H9 (cell line): ENCODE data around the gene AVEN. TPM values are rescaled to one million over a fixed set of nuclear protein-coding genes. Genes with fewer than 3 reads are reported as not detected.

Experiments used
- DNase-seq: peaks from one replicate; pipeline ENCODE4 v3.0.0-alpha.2; 2017
- H2AFZ ChIP-seq: one replicate; pipeline ENCODE4 v1.6.1; 2013; ENCODE audit warnings: mild to moderate bottlenecking, low read length, control low read depth, moderate library complexity
- H2AK5ac ChIP-seq: 2 replicates; pipeline ENCODE4 v1.6.1; 2013; ENCODE audit warnings: low read length, control low read depth, mixed read lengths; ENCODE audit not compliant: insufficient read length
- H2BK120ac ChIP-seq: one replicate; pipeline ENCODE4 v1.6.1; 2013; ENCODE audit warnings: low read depth, mild to moderate bottlenecking, low read length, control low read depth, inconsistent platforms; ENCODE audit not compliant: poor library complexity, severe bottlenecking
- H2BK12ac ChIP-seq: 2 replicates; pipeline ENCODE4 v1.6.1; 2013; ENCODE audit warnings: low read length, control low read depth, mixed read lengths, low read depth; ENCODE audit not compliant: insufficient read length
- H2BK15ac ChIP-seq: 2 replicates; pipeline ENCODE4 v1.6.1; 2013; ENCODE audit warnings: low read depth, low read length, control low read depth
- H2BK20ac ChIP-seq: one replicate; pipeline ENCODE4 v1.6.1; 2013; ENCODE audit warnings: low read depth, mild to moderate bottlenecking, low read length, control low read depth, inconsistent platforms; ENCODE audit not compliant: poor library complexity, severe bottlenecking
- H2BK5ac ChIP-seq: 2 replicates; pipeline ENCODE4 v1.6.1; 2013; ENCODE audit warnings: low read length, control low read depth, mixed read lengths; ENCODE audit not compliant: insufficient read length
- H3K14ac ChIP-seq: 2 replicates; pipeline ENCODE4 v1.6.1; 2013; ENCODE audit warnings: low read length, control low read depth; ENCODE audit not compliant: insufficient read depth
- H3K18ac ChIP-seq: 2 replicates; pipeline ENCODE4 v1.6.1; 2013; ENCODE audit warnings: low read depth, mild to moderate bottlenecking, mixed read lengths, low read length, control low read depth; ENCODE audit not compliant: insufficient read length
- H3K23ac ChIP-seq: 2 replicates; pipeline ENCODE4 v1.6.1; 2013; ENCODE audit warnings: low read length, control low read depth, mixed read lengths, low read depth; ENCODE audit not compliant: insufficient read length
- H3K23me2 ChIP-seq: 2 replicates; pipeline ENCODE4 v1.6.1; 2013; ENCODE audit warnings: low read depth, mild to moderate bottlenecking, mixed read lengths, low read length, control low read depth; ENCODE audit not compliant: insufficient read length, poor library complexity, severe bottlenecking
- H3K27ac ChIP-seq: 2 replicates; pipeline ENCODE4 v1.5.1; 2013; ENCODE audit warnings: low read length, control low read depth, mixed read lengths, low read depth; ENCODE audit not compliant: insufficient read length
- H3K27me3 ChIP-seq: 2 replicates; pipeline ENCODE4 v1.6.1; 2013; ENCODE audit warnings: low read length, control low read depth, inconsistent platforms; ENCODE audit not compliant: insufficient read depth
- H3K4ac ChIP-seq: 2 replicates; pipeline ENCODE4 v1.6.1; 2013; ENCODE audit warnings: low read depth, mild to moderate bottlenecking, control low read depth, inconsistent platforms, low read length, moderate library complexity
- H3K4me1 ChIP-seq: 2 replicates; pipeline ENCODE4 v1.6.1; 2013; ENCODE audit warnings: low read length, control low read depth, inconsistent platforms; ENCODE audit not compliant: insufficient read depth
- H3K4me2 ChIP-seq: 2 replicates; pipeline ENCODE4 v1.6.1; 2013; ENCODE audit warnings: low read length, control low read depth, mixed read lengths; ENCODE audit not compliant: insufficient read length, insufficient read depth
- H3K56ac ChIP-seq: 2 replicates; pipeline ENCODE4 v1.6.1; 2013; ENCODE audit warnings: low read depth, mild to moderate bottlenecking, mixed read lengths, low read length, control low read depth; ENCODE audit not compliant: insufficient read length
- H3K79me1 ChIP-seq: 2 replicates; pipeline ENCODE4 v1.6.1; 2013; ENCODE audit warnings: low read depth, mild to moderate bottlenecking, moderate library complexity, low read length, control low read depth, inconsistent platforms; ENCODE audit not compliant: insufficient read depth, poor library complexity, severe bottlenecking
- H3K79me2 ChIP-seq: 2 replicates; pipeline ENCODE4 v1.6.1; 2013; ENCODE audit warnings: low read length, control low read depth, inconsistent platforms; ENCODE audit not compliant: insufficient read depth
- H3K9ac ChIP-seq: 2 replicates; pipeline ENCODE4 v1.6.1; 2013; ENCODE audit warnings: low read length, control low read depth, mixed read lengths; ENCODE audit not compliant: insufficient read length; ENCODE audit errors: extremely low read depth
- H3K9me3 ChIP-seq: one replicate; pipeline ENCODE4 v1.6.1; 2013; ENCODE audit warnings: low read depth, low read length, inconsistent platforms; ENCODE audit not compliant: control insufficient read depth
- H3T11ph ChIP-seq: one replicate; pipeline ENCODE4 v1.6.1; 2013; ENCODE audit warnings: mild to moderate bottlenecking, low read length, control low read depth, inconsistent platforms
- H4K20me1 ChIP-seq: one replicate; pipeline ENCODE4 v1.6.1; 2013; ENCODE audit not compliant: control insufficient read depth, insufficient read length, insufficient read depth
- H4K5ac ChIP-seq: 2 replicates; pipeline ENCODE4 v1.6.1; 2013; ENCODE audit warnings: low read depth, mild to moderate bottlenecking, mixed read lengths, low read length, control low read depth; ENCODE audit not compliant: insufficient read length
- H4K8ac ChIP-seq: replicated peaks from 2 replicates; pipeline ENCODE4 v1.6.1; 2013; ENCODE audit warnings: low read length, control low read depth, mixed read lengths, low read depth; ENCODE audit not compliant: insufficient read length
- H4K91ac ChIP-seq: 2 replicates; pipeline ENCODE4 v1.6.1; 2013; ENCODE audit warnings: low read depth, mild to moderate bottlenecking, moderate library complexity, mixed read lengths, low read length, control low read depth; ENCODE audit not compliant: insufficient read length
- H3K27ac Mint-ChIP-seq, 3 experiments: 2 replicates in 2 of 3; 3 replicates in 1 of 3; pipeline ENCODE4 v1.8.0; 2020 to 2021; ENCODE audit warnings: mixed read lengths in 3 of 3, mild to moderate bottlenecking in 1 of 3, moderate library complexity in 1 of 3
- H3K27me3 Mint-ChIP-seq: 2 replicates; pipeline ENCODE4 v1.8.0; 2021; ENCODE audit warnings: low read depth, mild to moderate bottlenecking, moderate library complexity, mixed read lengths
- H3K36me3 Mint-ChIP-seq, 3 experiments: 2 replicates in 2 of 3; 3 replicates in 1 of 3; pipeline ENCODE4 v1.8.0; 2020 to 2021; ENCODE audit warnings: low read depth in 3 of 3, mixed read lengths in 3 of 3; ENCODE audit not compliant: insufficient read depth in 1 of 3
- H3K4me1 Mint-ChIP-seq, 2 experiments: 2 replicates each; pipeline ENCODE4 v1.8.0; 2020; ENCODE audit warnings: mixed read lengths in 2 of 2
- H3K4me3 Mint-ChIP-seq, 2 experiments: 2 replicates in 1 of 2; 3 replicates in 1 of 2; pipeline ENCODE4 v1.8.0; 2020 to 2021; ENCODE audit warnings: mild to moderate bottlenecking in 2 of 2, mixed read lengths in 2 of 2, moderate library complexity in 1 of 2
- H3K9me3 Mint-ChIP-seq, 2 experiments: 2 replicates in 1 of 2; 3 replicates in 1 of 2; pipeline ENCODE4 v1.8.0; 2020; ENCODE audit warnings: mild to moderate bottlenecking in 2 of 2, mixed read lengths in 2 of 2, moderate library complexity in 1 of 2
- CTCF ChIP-seq: fragments of 200-600 bp; sonication (generic); conservative IDR thresholded peaks from 3 replicates; pipeline ENCODE4 v1.8.0; 2021; ENCODE audit warnings: antibody characterized with exemption, mild to moderate bottlenecking
- WGBS: extraction: QIAGEN DNeasy Blood & Tissue Kit; methylation state at CpG from one replicate; pipeline ENCODE4 v1.1.7; 2013; ENCODE audit warnings: missing lambda C conversion rate, low lambda C conversion rate, mixed read lengths; ENCODE audit not compliant: insufficient read length; ENCODE audit errors: extremely low coverage; 5-methylcytosine and 5-hydroxymethylcytosine counted together
- total RNA-seq: library from RNA; stranded (reverse); gene quantifications from 2 replicates; pipeline ENCODE4 v1.2.1, GENCODE V29; 2021

AVEN gene
- total RNA-seq, 1 experiment from 2014 or later, result 16.1 TPM

DNA sequence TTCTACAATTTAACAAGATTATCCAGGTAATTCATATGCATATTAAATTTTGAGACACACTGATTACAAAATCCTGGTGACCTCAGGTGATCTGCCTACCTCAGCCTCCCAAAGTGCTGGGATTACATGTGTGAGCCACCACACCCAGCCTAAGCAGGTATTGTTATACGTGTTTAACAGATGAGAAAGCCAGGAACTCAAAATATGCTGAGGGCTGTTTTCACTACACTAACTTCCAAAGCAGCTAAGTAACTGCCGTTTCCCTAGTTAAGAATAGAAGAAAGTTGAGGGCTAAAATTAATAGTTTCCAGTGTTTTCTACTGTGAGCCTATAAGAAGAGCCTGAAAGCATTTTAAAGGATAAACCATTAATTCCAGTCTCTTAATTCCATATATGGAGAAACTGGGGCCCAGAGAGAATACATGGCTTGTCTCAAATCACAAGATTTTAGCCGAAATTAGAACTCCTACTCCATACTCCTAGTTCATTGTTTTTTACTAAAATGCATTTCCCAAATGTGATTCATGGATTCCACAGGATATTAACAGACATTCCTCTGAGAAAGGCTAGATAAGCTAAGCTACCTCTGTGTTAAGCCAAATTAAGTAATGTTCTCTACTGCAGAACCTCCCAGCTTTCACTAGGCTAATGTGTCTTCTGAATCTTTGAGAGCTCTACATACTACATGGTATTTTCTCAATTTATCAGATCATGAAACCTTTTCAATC lies 17.0 kb upstream of the AVEN start:
- Histone ChIP-seq H3K23ac (no peak overlapping the region), H2AFZ (no peak overlapping the region), H2BK12ac (no peak overlapping the region), H4K8ac (no peak overlapping the region), H3K14ac (no peak overlapping the region), H3K9me3 (no peaks in the 10 kb centered on the region), H3K79me2 (no peaks in the 10 kb centered on the region), H3K4ac (no peak overlapping the region), H4K5ac (no peak overlapping the region), H3T11ph (no peak overlapping the region), H3K56ac (no peak overlapping the region), H4K20me1 (no peaks in the 10 kb centered on the region), H2BK5ac (no peak overlapping the region), H3K4me1 (no peaks in the 10 kb centered on the region), H3K27me3 (no peaks in the 10 kb centered on the region), H3K18ac (no peak overlapping the region), H2BK20ac (no peak overlapping the region), H2BK15ac (no peak overlapping the region), H3K9ac (no peak overlapping the region), H4K91ac (no peak overlapping the region), H3K79me1 (no peaks in the 10 kb centered on the region), H2BK120ac (no peak overlapping the region), H2AK5ac (no peak overlapping the region), H3K27ac (no peak overlapping the region), H3K4me2 (no peak overlapping the region), H3K23me2 (no peaks in the 10 kb centered on the region)
- Mint-ChIP-seq H3K27ac (no peak overlapping the region), H3K36me3 (peaks cover 0 to 5% (median 1%) of the 10 kb centered on the region in 3 experiments; a peak in 2 of 7 replicates), H3K9me3 (peaks cover 11 to 14% of the 10 kb centered on the region in 2 experiments), H3K4me1 (no peaks in the 10 kb centered on the region), H3K4me3 (no peak overlapping the region), H3K27me3 (peaks cover 6% of the 10 kb centered on the region; the same call in 1 of the 2 replicates)
- WGBS, result no CpG with 5 or more reads among the region's 3 CpGs
- no peak for TF ChIP-seq CTCF
- no peak for DNase-seq
